Activated CD4-positive, alpha-beta T cell treated with anti-CD3 and anti-CD28 coated beads for 36 hours (primary cell): ENCODE measurements around the gene SEC63. TPM values are rescaled to one million over a fixed set of nuclear protein-coding genes. Genes with fewer than 3 reads are reported as not detected.
A peak's percentile ranks its signal among the peaks of the same experiment; 100 is the strongest.
"Not testable (repeated sequence)": the region's sequence is repeated elsewhere in the genome, so short reads cannot be mapped to it uniquely, and the experiment has no call there.

Source experiments
- ATAC-seq: fragments of 200-7000 bp; cut with Tn5 transposase; one replicate; pipeline ENCODE4 v1.10.0; 2021; ENCODE audit warnings: mild to moderate bottlenecking, moderate library complexity
- CTCF ChIA-PET: fragments of 350-600 bp; sonication (Branson Sonifier 250); formaldehyde crosslinking; loops from one replicate; lab custom pipeline; 2021; ENCODE audit warnings: antibody characterized with exemption; lab: Charles Lee
- POLR2A ChIA-PET: fragments of 350-600 bp; sonication (Branson Sonifier 250); formaldehyde crosslinking; loops from one replicate; lab custom pipeline; 2021; ENCODE audit warnings: antibody characterized with exemption, inconsistent platforms; lab: Charles Lee
- DNase-seq: peaks from one replicate; pipeline ENCODE4 v3.0.0-alpha.2; 2020
- H3K27ac Mint-ChIP-seq: one replicate; pipeline ENCODE4 v1.8.0; 2021; ENCODE audit warnings: mixed read lengths
- H3K27me3 Mint-ChIP-seq: one replicate; pipeline ENCODE4 v1.8.0; 2021; ENCODE audit warnings: mixed read lengths
- H3K36me3 Mint-ChIP-seq: one replicate; pipeline ENCODE4 v1.8.0; 2021; ENCODE audit warnings: low read depth, mixed read lengths
- H3K4me1 Mint-ChIP-seq: one replicate; pipeline ENCODE4 v1.8.0; 2021; ENCODE audit warnings: mixed read lengths
- H3K4me3 Mint-ChIP-seq: one replicate; pipeline ENCODE4 v1.8.0; 2021; ENCODE audit warnings: mild to moderate bottlenecking, moderate library complexity, mixed read lengths
- H3K9me3 Mint-ChIP-seq: one replicate; pipeline ENCODE4 v1.8.0; 2021; ENCODE audit warnings: low read depth, mixed read lengths
- intact Hi-C, 2 experiments: fragments of 100-400 bp; cut with DNase I in 1 of 2; cut with micrococcal nuclease in 1 of 2; formaldehyde crosslinking; loops; one replicate each; pipeline versions ENCODE4 v1.14.2 to v1.15.1; 2022 to 2024; cut with DNase I, micrococcal nuclease
- total RNA-seq, 2 experiments: library from RNA; stranded (reverse); gene quantifications; one replicate each; pipeline ENCODE4 v1.2.3, GENCODE V29; 2021

Gene SEC63
- total RNA-seq, 2 experiments from 2014 or later = 98.7 to 100 TPM

GRCh38 chr6:107860963-107861362 is 97.0 kb downstream of the SEC63 start:
- intact Hi-C loops, H3K4me3 Mint-ChIP-seq, H3K27ac Mint-ChIP-seq, H3K4me1 Mint-ChIP-seq, POLR2A ChIA-PET, DNase-seq, H3K36me3 Mint-ChIP-seq, H3K9me3 Mint-ChIP-seq, ATAC-seq, H3K27me3 Mint-ChIP-seq: not testable (repeated sequence)
- CTCF ChIA-PET = interaction anchor here (0.7 to 1.2 kb wide), 4 partner anchors 10 to 181 kb away, joined by 3 read pairs; no protein-coding TSS in a partner anchor

GRCh38 chr6:107860144-107860543 is 97.9 kb downstream of the SEC63 start:
- H3K4me1 Mint-ChIP-seq, DNase-seq, H3K4me3 Mint-ChIP-seq, H3K36me3 Mint-ChIP-seq, ATAC-seq, POLR2A ChIA-PET, H3K9me3 Mint-ChIP-seq, H3K27me3 Mint-ChIP-seq, H3K27ac Mint-ChIP-seq, intact Hi-C loops: not testable (repeated sequence)
- CTCF ChIA-PET = interaction anchor here (1.2 to 1.6 kb wide), 2 partner anchors 182 to 186 kb away, joined by 3 read pairs; no protein-coding TSS in a partner anchor

GRCh38 chr6:107853230-107853629 is 104.8 kb downstream of the SEC63 start:
- intact Hi-C loops = no loop called here

GRCh38 chr6:107849325-107849724 is 108.7 kb downstream of the SEC63 start:
- ATAC-seq (no peak), DNase-seq (no peak)
- Mint-ChIP-seq H3K4me1 (peaks cover 15% of the 10 kb centered on the region), H3K4me3 (no peak overlapping the region), H3K36me3 (no peaks in the 10 kb centered on the region), H3K27me3 (no peaks in the 10 kb centered on the region), H3K27ac (no peak overlapping the region), H3K9me3 (no peaks in the 10 kb centered on the region)
- ChIA-PET CTCF (interaction anchor here (0.7 to 5.9 kb wide), 25 partner anchors 12 to 197 kb away, joined by 3 to 56 read pairs (median 13); partner anchors contain the start of gene SCML4), POLR2A (no interaction called here)
- intact Hi-C loops = loop anchor here (2.0 kb wide), 3 partner anchors 27 to 145 kb away; no protein-coding TSS in a partner anchor

More at GRCh38 chr6:107853230-107853629, 104.8 kb downstream of the SEC63 start:
- Mint-ChIP-seq H3K4me3 (no peak overlapping the region), H3K36me3 (no peaks in the 10 kb centered on the region), H3K9me3 (no peaks in the 10 kb centered on the region), H3K27me3 (no peaks in the 10 kb centered on the region), H3K4me1 (peaks cover 9% of the 10 kb centered on the region), H3K27ac (no peak overlapping the region)
- ATAC-seq = peak; percentile 77
- POLR2A ChIA-PET = no interaction called here
- DNase-seq = no peak
- CTCF ChIA-PET = interaction anchor here (0.7 kb wide), 1 partner anchor 68 kb away, joined by 4 read pairs; no protein-coding TSS in a partner anchor

- peak overlapping the region; percentile 70 for H3K27ac Mint-ChIP-seq
- intact Hi-C loops = loop anchor here (1.0 to 2.0 kb wide), 9 partner anchors 25 to 173 kb away; no protein-coding TSS in a partner anchor
- CTCF ChIA-PET = interaction anchor here (0.6 to 5.9 kb wide), 50 partner anchors 11 to 1403 kb away, joined by 3 to 56 read pairs (median 6); partner anchors contain the start of gene SCML4
These were observed 109.9 kb downstream of the SEC63 start for GRCh38 chr6:107847844-107848802.

GRCh38 chr6:107846262-107846795 is 111.7 kb downstream of the SEC63 start:
- no peak for DNase-seq
- Mint-ChIP-seq H3K4me3 (no peak overlapping the region), H3K36me3 (no peaks in the 10 kb centered on the region), H3K27me3 (no peaks in the 10 kb centered on the region), H3K27ac (no peak overlapping the region), H3K4me1 (peaks cover 24% of the 10 kb centered on the region), H3K9me3 (no peaks in the 10 kb centered on the region)
- CTCF ChIA-PET = interaction anchor here (1.0 to 3.5 kb wide), 11 partner anchors 9 to 172 kb away, joined by 3 to 54 read pairs (median 22); partner anchors contain the start of gene SCML4
- intact Hi-C loops = no loop called here
- POLR2A ChIA-PET = no interaction called here
- ATAC-seq = no peak

More at GRCh38 chr6:107847844-107848802, 109.9 kb downstream of the SEC63 start:
- ATAC-seq (peak; percentile 91), DNase-seq (peak; percentile 88)
- no peaks in the 10 kb centered on the region for H3K27me3 Mint-ChIP-seq
- POLR2A ChIA-PET = interaction anchor here (0.5 to 0.7 kb wide), 4 partner anchors 21 to 99 kb away, joined by 3 to 4 read pairs (median 4); no protein-coding TSS in a partner anchor
- no peaks in the 10 kb centered on the region for H3K9me3 Mint-ChIP-seq
- H3K36me3 Mint-ChIP-seq = no peaks in the 10 kb centered on the region
- peak overlapping the region; percentile 71 for H3K4me3 Mint-ChIP-seq
- H3K4me1 Mint-ChIP-seq = peaks cover 21% of the 10 kb centered on the region

GRCh38 chr6:107845777-107846176 is 112.2 kb downstream of the SEC63 start:
- Mint-ChIP-seq H3K9me3 (no peaks in the 10 kb centered on the region), H3K4me3 (no peak overlapping the region), H3K27me3 (no peaks in the 10 kb centered on the region), H3K4me1 (peaks cover 24% of the 10 kb centered on the region), H3K27ac (no peak overlapping the region), H3K36me3 (no peaks in the 10 kb centered on the region)
- intact Hi-C loops = no loop called here
- ChIA-PET POLR2A (no interaction called here), CTCF (interaction anchor here (0.7 to 3.3 kb wide), 3 partner anchors 15 to 736 kb away, joined by 3 to 54 read pairs (median 42); no protein-coding TSS in a partner anchor)
- ATAC-seq (no peak), DNase-seq (no peak)

- intact Hi-C loops = no loop called here
- H3K27ac Mint-ChIP-seq = peak overlapping the region; percentile 42
These were observed 114.6 kb downstream of the SEC63 start for GRCh38 chr6:107843400-107843799.

GRCh38 chr6:107841275-107841670 is 116.7 kb downstream of the SEC63 start:
- POLR2A ChIA-PET = interaction anchor here (0.6 kb wide), 1 partner anchor 44 kb away, joined by 6 read pairs; no protein-coding TSS in a partner anchor
- intact Hi-C loops = no loop called here

More at GRCh38 chr6:107843400-107843799, 114.6 kb downstream of the SEC63 start:
- Mint-ChIP-seq H3K9me3 (no peaks in the 10 kb centered on the region), H3K4me1 (peaks cover 20% of the 10 kb centered on the region), H3K4me3 (no peak overlapping the region), H3K36me3 (no peaks in the 10 kb centered on the region), H3K27me3 (no peaks in the 10 kb centered on the region)
- DNase-seq (peak; percentile 55), ATAC-seq (no peak)
- POLR2A ChIA-PET = interaction anchor here (0.8 kb wide), 1 partner anchor 117 kb away, joined by 3 read pairs; no protein-coding TSS in a partner anchor
- CTCF ChIA-PET = interaction anchor here (0.9 to 2.0 kb wide), 3 partner anchors 10 to 24 kb away, joined by 3 to 4 read pairs (median 3); no protein-coding TSS in a partner anchor

GRCh38 chr6:107840636-107841274 is 117.3 kb downstream of the SEC63 start:
- intact Hi-C loops = no loop called here
- H3K36me3 Mint-ChIP-seq = no peaks in the 10 kb centered on the region
- H3K4me1 Mint-ChIP-seq = peaks cover 13% of the 10 kb centered on the region
- no peak for DNase-seq
- no peaks in the 10 kb centered on the region for H3K27me3 Mint-ChIP-seq
- ATAC-seq = no peak
- H3K27ac Mint-ChIP-seq = no peak overlapping the region
- POLR2A ChIA-PET = no interaction called here
- CTCF ChIA-PET = interaction anchor here (0.6 to 2.5 kb wide), 7 partner anchors 7 to 104 kb away, joined by 3 to 7 read pairs (median 5); no protein-coding TSS in a partner anchor
- no peak overlapping the region for H3K4me3 Mint-ChIP-seq
- H3K9me3 Mint-ChIP-seq = no peaks in the 10 kb centered on the region

More at GRCh38 chr6:107841275-107841670, 116.7 kb downstream of the SEC63 start:
- DNase-seq (no peak), ATAC-seq (no peak)
- Mint-ChIP-seq H3K27ac (no peak overlapping the region), H3K27me3 (no peaks in the 10 kb centered on the region), H3K36me3 (no peaks in the 10 kb centered on the region), H3K4me1 (peaks cover 13% of the 10 kb centered on the region), H3K4me3 (no peak overlapping the region), H3K9me3 (no peaks in the 10 kb centered on the region)
- CTCF ChIA-PET = interaction anchor here (0.5 to 2.5 kb wide), 7 partner anchors 8 to 382 kb away, joined by 3 to 7 read pairs (median 3); partner anchors contain the start of gene PDSS2
